Endodermal cell (in vitro differentiated cells): ENCODE measurements around the gene NCOR1. TPM values are rescaled to one million over a fixed set of nuclear protein-coding genes. Genes with fewer than 3 reads are reported as not detected.

Experiments
- DNase-seq: peaks from one replicate; pipeline ENCODE4 v3.0.0-alpha.2; 2017
- H3K27ac ChIP-seq: 2 replicates; pipeline ENCODE4 v1.5.1; 2013; ENCODE audit warnings: mild to moderate bottlenecking, low read depth, low read length, moderate library complexity
- H3K27me3 ChIP-seq: 2 replicates; pipeline ENCODE4 v1.6.1; 2013; ENCODE audit warnings: mild to moderate bottlenecking, low read length, moderate library complexity; ENCODE audit not compliant: insufficient read depth, control insufficient read depth, poor library complexity, severe bottlenecking
- H3K36me3 ChIP-seq: 2 replicates; pipeline ENCODE4 v1.7.0; 2013; ENCODE audit warnings: mild to moderate bottlenecking, low read length, moderate library complexity; ENCODE audit not compliant: control insufficient read depth, insufficient read depth
- H3K4me1 ChIP-seq: one replicate; pipeline ENCODE4 v1.7.0; 2013; ENCODE audit warnings: low read length; ENCODE audit not compliant: control insufficient read depth, insufficient read depth
- H3K4me3 ChIP-seq: 2 replicates; pipeline ENCODE4 v1.5.1; 2013; ENCODE audit warnings: mild to moderate bottlenecking, low read length, moderate library complexity
- H3K9ac ChIP-seq: 2 replicates; pipeline ENCODE4 v1.6.1; 2013; ENCODE audit warnings: mild to moderate bottlenecking, low read length, moderate library complexity; ENCODE audit not compliant: poor library complexity, severe bottlenecking; ENCODE audit errors: extremely low read depth
- H3K9me3 ChIP-seq: 2 replicates; pipeline ENCODE4 v1.6.1; 2013; ENCODE audit warnings: mild to moderate bottlenecking, low read length, moderate library complexity; ENCODE audit not compliant: control insufficient read depth
- H3K27ac Mint-ChIP-seq: 2 replicates; pipeline ENCODE4 v1.8.0; 2020; ENCODE audit warnings: mixed read lengths
- H3K27me3 Mint-ChIP-seq: 2 replicates; pipeline ENCODE4 v1.8.0; 2021; ENCODE audit warnings: mild to moderate bottlenecking, mixed read lengths; ENCODE audit not compliant: insufficient read depth
- H3K36me3 Mint-ChIP-seq: 2 replicates; pipeline ENCODE4 v1.8.0; 2020; ENCODE audit warnings: low read depth, mixed read lengths
- H3K4me1 Mint-ChIP-seq: 2 replicates; pipeline ENCODE4 v1.8.0; 2020; ENCODE audit warnings: mixed read lengths
- H3K4me3 Mint-ChIP-seq: 2 replicates; pipeline ENCODE4 v1.8.0; 2020; ENCODE audit warnings: mild to moderate bottlenecking, moderate library complexity, mixed read lengths
- H3K9me3 Mint-ChIP-seq: 2 replicates; pipeline ENCODE4 v1.8.0; 2020; ENCODE audit warnings: mild to moderate bottlenecking, mixed read lengths
- WGBS, 2 experiments: methylation state at CpG; one replicate each; pipeline versions ENCODE4 v1.1.5 to v1.1.7; 2013; ENCODE audit warnings: missing lambda C conversion rate in 2 of 2, mixed read lengths in 1 of 2; ENCODE audit not compliant: insufficient coverage in 1 of 2, insufficient read length in 1 of 2; 5-methylcytosine and 5-hydroxymethylcytosine counted together
- total RNA-seq, 2 donors: library from RNA; stranded (reverse); fragmentation: NEBNext Ultra II Directional in 1 of 2; extraction: Animal tissue kit (Norgen Biotek cat#: 25700) in 1 of 2; gene quantifications; 2 replicates in 1 of 2; 3 replicates in 1 of 2; pipeline ENCODE4 v1.2.1, GENCODE V29; 2021
- TF ChIP-seq, protein P1 (sequence below): fragments of 200-600 bp; sonication (generic); conservative IDR thresholded peaks from 2 replicates; pipeline ENCODE4 v1.5.0; 2021; ENCODE audit warnings: antibody characterized with exemption, mild to moderate bottlenecking

Gene NCOR1
- total RNA-seq, 2 donors from 2014 or later: 112 to 141 TPM

DNA sequence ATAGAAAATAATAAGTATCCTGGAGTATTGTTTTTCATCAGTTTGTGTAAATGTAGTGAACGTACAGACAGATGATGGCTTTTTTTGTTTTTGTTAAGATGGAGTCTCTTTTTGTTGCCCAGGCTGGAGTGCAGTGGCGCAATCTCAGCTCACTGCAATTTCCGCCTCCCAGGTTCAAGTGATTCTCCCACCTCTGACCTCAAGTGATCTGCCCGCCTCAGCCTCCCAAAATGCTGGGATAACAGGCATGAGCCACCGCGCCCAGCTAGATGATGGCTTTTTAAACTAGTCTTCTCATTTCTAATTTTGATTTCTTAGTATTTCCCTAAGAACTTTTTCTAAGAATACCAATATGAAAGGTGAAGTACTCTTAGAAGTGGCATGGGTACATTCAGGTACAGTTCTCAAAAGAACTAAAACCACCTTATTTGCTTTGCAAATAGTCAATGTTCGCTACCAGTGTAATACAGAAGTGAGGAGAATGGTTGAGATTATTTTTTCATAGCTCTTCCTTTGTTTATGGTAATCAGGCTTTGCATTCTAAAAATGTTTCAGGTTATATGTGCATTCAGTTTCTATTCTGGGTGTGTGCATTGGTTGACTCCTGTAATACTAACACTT, 181.5 kb downstream of the NCOR1 start:
- no peak overlapping the region for H3K27ac ChIP-seq
- no peak for DNase-seq
- H3K4me3 Mint-ChIP-seq: no peak overlapping the region
- no peaks in the 10 kb centered on the region for H3K4me1 ChIP-seq
- H3K27ac Mint-ChIP-seq: no peak overlapping the region
- H3K9me3 ChIP-seq: peaks cover 17% of the 10 kb centered on the region
- 81 to 98% methylated on average over 2 to 7 of the region's 7 CpGs for WGBS, 2 experiments
- peaks cover 85% of the 10 kb centered on the region for H3K36me3 Mint-ChIP-seq
- TF ChIP-seq, protein P1, sequence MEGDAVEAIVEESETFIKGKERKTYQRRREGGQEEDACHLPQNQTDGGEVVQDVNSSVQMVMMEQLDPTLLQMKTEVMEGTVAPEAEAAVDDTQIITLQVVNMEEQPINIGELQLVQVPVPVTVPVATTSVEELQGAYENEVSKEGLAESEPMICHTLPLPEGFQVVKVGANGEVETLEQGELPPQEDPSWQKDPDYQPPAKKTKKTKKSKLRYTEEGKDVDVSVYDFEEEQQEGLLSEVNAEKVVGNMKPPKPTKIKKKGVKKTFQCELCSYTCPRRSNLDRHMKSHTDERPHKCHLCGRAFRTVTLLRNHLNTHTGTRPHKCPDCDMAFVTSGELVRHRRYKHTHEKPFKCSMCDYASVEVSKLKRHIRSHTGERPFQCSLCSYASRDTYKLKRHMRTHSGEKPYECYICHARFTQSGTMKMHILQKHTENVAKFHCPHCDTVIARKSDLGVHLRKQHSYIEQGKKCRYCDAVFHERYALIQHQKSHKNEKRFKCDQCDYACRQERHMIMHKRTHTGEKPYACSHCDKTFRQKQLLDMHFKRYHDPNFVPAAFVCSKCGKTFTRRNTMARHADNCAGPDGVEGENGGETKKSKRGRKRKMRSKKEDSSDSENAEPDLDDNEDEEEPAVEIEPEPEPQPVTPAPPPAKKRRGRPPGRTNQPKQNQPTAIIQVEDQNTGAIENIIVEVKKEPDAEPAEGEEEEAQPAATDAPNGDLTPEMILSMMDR: no peak
- H3K9me3 Mint-ChIP-seq: no peaks in the 10 kb centered on the region
- peaks cover 17% of the 10 kb centered on the region for H3K4me1 Mint-ChIP-seq
- peaks cover 97% of the 10 kb centered on the region for H3K36me3 ChIP-seq
- H3K27me3 Mint-ChIP-seq: no peaks in the 10 kb centered on the region
- no peaks in the 10 kb centered on the region for H3K27me3 ChIP-seq
- H3K4me3 ChIP-seq: no peak overlapping the region
- H3K9ac ChIP-seq: no peak overlapping the region

DNA sequence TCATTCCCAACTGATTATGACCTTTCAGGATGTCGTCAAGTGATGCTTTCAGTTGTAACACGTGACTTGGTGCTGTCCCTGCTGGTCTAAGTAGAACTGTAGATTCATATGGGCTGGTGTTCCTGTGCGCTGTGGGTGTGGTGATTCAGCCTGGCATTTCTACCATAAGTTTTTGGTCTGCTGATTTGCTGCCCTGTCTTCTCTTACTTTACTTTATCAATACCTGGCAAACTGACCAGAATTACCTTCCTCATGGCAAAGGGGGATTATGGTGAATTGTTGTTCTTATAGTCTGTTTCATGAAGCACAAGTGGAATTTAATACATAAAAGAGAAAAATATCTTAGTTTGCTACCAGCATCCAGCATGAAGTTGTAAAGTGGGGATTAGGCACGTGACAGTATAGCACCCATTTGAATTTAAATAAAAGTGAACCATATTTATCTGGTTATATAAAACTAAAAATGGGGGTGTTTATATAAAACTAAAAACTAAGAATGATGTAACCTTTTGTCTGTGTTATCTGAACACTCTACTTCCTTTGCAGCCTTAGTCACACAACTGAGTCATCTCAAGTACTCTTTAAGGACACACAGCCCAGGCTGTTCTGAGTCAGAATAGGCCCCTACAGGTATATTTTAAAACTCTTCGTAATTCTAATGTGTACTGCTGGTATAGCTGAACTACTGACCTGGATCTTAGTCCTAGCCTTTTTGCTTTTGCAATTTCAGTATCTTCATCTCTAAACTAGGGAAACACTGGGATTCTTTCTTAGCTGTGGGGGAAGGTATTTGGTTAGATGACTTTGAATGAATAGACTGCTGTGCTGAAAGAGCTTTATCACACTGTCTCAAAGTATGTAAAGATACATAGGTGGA, 187.4 kb downstream of the NCOR1 start:
- Histone ChIP-seq H3K4me3 (peak overlapping the region; percentile 25), H3K9me3 (peaks cover 10% of the 10 kb centered on the region), H3K27ac (no peak overlapping the region), H3K36me3 (peaks cover 97% of the 10 kb centered on the region), H3K9ac (no peak overlapping the region), H3K27me3 (no peaks in the 10 kb centered on the region), H3K4me1 (peaks cover 5% of the 10 kb centered on the region)
- Mint-ChIP-seq H3K27ac (peak overlapping the region; percentile 79), H3K27me3 (no peaks in the 10 kb centered on the region), H3K4me1 (peaks cover 13% of the 10 kb centered on the region), H3K4me3 (no peak overlapping the region), H3K9me3 (peaks cover 4% of the 10 kb centered on the region), H3K36me3 (peaks cover 85% of the 10 kb centered on the region)
- WGBS, 2 experiments: 98 to 100% methylated on average over 1 to 4 of the region's 5 CpGs
- TF ChIP-seq, protein P1: no peak
- DNase-seq: no peak

DNA sequence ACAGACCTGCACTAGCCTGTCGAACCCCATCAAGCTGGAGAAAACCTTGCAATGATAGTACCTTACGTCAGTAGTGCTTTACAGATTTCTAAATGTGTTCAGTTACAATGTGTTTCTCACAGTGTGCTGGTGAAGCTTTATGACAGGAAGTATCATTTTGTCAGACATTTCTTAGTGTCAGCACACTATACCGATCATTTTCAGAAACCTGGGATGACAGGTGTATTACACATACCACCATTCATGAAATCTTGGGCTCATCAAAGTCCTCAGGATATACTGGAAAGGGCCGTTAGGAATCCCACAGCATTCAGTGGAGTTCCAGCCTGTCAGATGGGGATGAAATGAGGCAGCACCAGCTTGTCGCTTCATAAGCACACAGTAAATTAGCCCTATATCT, 188.4 kb downstream of the NCOR1 start:
- 97 to 100% methylated on average over 4 to 5 of the region's 5 CpGs for WGBS, 2 experiments
- Histone ChIP-seq H3K4me3 (no peak overlapping the region), H3K4me1 (peaks cover 5% of the 10 kb centered on the region), H3K27me3 (no peaks in the 10 kb centered on the region), H3K36me3 (peaks cover 97% of the 10 kb centered on the region), H3K9me3 (peaks cover 10% of the 10 kb centered on the region), H3K9ac (no peak overlapping the region), H3K27ac (no peak overlapping the region)
- peaks cover 81% of the 10 kb centered on the region for H3K36me3 Mint-ChIP-seq
- DNase-seq: no peak
- H3K4me1 Mint-ChIP-seq: peaks cover 16% of the 10 kb centered on the region
- peaks cover 4% of the 10 kb centered on the region for H3K9me3 Mint-ChIP-seq
- no peak overlapping the region for H3K4me3 Mint-ChIP-seq
- H3K27ac Mint-ChIP-seq: peak overlapping the region; percentile 52
- no peaks in the 10 kb centered on the region for H3K27me3 Mint-ChIP-seq
- TF ChIP-seq, protein P1: no peak
